Stimulated activated CD8-positive, alpha-beta memory T cell treated with anti-CD3 and anti-CD28 coated beads, Interleukin-2, amount 100 ng/mL, for 48 hours (primary cell): ENCODE results near the gene CPSF4L.

Experiments
- DNase-seq, 2 donors: peaks; one replicate each; pipeline ENCODE4 v3.0.0-alpha.2; 2020; ENCODE audit warnings: low read depth in 2 of 2

The CPSF4L gene

DNA sequence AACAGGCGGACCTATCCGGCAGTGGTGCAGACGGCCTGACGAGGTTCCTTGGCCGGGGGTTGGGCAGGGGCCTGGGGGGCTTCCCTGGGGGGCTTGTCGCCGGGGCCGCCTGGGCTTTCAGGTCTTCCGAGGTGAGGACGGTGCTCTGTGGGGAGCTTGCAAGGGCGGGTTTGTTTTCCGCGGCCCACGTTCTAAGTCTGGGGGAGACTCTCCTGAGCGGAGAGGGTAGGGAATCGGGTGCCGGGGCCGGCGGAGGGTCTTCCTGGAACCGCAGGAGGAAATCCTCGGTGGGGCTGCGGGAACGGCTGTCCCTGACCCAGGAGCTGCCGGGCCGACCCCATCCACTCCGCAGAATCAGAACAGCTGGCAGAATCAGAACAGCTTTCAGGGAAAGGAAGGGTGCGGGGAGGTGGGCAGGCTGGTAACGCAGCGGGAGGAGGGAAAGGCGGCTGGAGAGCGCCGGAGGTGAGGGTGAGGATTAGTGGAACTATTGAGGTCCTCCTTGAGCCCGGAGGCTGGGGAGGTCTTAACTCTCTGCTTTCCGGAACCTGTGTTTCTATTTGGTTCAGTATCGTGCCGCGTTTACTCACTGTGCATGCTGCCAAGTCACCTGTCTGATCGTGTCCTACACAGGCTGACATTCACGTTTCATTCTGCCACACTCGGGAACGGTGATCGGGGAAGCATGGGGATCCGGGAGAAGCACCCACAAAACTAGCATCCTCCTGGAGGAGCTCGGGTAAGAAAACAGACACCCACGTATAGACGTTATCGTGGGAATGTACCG is 28.9 kb downstream of the CPSF4L start:
- DNase-seq: peak in 1 of 2 donors; percentile 15

DNA sequence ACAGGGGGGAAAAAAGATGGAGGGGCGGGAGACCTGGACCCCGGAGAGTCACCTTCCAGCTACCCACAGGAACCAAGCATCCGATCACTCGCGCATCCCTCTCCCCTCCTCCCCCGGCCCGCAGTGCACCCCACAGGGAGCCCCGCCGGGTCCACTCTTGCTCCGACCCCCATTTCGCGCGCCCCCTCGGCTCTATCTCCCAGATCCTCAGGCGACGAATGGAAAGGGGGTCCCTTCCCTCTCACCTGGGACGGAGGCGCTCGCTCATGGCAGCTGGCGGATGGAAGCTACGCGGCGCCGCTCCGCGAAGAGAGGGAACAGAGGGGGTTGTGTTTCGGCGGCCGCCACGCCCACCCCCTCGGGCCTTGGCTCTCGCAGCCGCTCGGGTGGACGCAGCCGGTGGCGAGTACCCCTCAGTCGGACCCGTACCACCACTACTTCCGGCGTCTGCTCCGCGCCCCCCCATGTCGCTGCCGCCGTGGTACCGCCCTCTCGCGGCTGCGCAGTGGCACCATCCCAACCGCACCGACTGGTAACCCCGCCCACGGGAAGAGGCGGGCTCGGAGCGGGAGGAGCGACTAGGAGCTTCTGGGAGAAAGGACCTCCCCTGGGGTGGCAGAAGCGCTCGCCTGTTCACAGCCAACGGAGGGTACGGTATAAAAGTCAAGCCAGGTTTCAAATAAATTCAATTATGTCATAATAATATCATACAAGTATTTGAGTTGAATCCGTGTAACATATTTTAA is 29.7 kb downstream of the CPSF4L start:
- DNase-seq: peak; percentile 96

DNA sequence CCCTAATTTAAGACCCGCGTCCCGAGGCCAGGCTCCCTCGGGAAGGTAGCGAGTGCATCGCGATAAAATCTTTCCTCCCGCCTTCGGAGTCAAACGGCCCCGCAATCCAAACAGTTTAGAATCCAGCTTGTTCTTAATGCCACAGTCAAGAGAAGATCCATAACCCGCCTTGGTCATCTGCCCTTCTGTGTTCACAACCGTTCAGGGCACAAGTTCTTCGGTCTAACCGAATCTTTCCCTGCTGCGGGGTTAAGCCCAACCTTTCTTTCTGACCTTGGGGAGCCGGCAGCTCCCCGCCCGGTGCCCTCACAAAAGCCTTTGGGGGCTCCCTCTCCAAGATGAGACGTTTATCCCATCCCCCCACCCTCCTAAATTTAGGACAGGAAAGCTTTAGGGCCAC is 30.3 kb downstream of the CPSF4L start:
- no peak for DNase-seq

DNA sequence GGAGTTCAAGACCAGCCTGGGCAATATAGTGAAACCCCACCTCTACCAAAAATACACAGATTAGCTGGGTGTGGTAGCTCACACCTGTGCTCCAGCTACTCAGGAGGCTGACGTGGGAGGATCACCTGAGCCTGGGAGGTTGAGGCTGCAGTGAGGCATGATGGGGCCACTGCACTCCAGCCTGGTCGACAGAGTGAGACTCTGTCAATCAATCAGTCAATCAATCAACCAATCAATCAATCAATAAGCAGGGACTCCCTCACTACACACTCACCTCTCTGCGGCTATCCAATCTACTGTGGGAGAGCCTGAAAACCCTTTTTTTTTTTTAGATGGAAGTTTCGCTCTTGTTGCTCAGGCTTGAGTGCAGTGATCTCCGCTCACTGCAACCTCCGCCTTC is 31.6 kb downstream of the CPSF4L start:
- no peak for DNase-seq

DNA sequence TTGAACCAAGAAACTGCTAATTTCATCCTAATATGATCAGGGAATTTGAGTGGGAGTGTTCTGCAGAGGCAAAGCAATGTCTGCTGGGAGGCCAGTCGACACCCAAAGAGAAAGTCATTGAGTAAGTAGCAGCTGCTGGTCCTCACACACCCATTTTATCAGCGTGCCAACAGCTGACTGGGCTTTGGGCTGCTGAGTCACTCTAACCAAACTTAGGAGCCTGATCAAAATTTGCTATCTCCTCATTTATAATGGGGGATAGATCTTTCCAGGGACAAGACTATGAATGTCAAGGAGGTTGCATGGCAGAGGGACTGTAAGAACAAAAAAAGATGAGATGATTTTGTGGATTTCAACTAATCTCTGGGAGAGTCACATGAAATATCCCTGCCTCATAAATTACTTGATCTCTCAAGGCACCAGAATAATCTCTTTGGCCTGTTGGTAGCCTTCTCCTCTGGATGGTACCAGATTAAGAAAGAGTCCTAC is 32.9 kb downstream of the CPSF4L start:
- DNase-seq: no peak

DNA sequence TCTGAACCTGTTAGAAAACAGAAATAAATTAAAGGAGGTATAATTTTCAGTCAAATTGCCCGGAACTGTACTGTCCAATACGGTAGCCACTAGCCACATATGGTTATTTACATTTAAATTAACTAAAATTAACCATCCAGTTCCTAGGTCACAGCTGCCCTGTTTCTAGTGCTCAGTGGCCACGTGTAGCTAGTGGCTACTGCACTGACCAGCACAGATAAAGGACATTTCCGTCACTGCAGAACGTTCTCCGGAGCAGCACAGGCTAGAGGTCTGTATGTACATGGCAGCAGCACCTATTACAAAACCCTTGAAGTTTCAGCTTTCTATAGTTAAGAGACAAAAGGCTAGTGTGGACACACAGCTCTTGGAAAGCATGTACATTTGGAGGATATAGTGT is 33.7 kb downstream of the CPSF4L start:
- no peak for DNase-seq

DNA sequence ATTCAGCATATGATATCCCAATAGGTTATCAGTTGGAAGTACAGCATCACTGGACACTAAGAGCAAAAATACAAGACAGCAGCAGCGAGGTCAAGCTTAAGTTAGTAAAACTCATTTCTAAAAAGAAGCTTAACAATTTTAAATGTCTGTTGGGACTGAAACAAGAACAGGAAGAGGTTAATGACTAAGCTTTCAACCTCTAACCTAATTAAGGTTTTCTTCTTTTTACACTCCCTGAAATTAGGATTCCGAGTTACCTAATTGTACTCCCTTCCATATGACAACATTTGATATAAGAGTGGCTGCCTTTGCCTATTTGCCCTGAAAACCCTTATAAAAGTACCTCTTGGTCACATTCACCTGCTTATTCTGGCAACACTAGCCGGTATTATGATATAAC is 34.3 kb downstream of the CPSF4L start:
- no peak for DNase-seq

DNA sequence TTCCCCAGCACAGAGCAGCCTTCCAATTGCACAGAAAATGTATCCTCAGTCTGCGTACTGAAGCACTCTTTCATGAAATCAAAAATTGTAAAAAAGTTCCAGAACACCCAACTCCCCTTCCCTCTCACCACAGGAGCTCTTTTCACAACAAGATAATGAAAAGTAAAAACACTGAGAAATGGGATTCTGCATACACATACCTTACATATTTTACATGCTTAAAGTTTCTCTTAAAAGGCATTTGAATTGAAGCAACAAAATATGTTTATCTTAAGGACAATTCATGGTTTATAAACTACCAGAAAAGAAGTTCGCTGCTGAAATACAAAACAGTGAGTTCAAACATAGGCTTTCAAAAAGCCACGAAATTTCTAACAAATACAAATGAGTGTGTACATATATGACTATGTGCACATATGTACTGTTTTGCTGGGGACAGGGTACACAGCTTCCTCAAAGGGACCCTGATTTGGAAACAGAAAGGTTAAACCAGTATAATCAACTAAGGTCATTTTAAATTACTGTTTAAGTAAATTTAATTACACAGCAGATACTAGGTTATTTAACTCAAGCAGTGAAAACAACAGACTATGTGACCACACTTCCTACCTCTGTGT is 35.0 kb downstream of the CPSF4L start:
- DNase-seq: no peak

DNA sequence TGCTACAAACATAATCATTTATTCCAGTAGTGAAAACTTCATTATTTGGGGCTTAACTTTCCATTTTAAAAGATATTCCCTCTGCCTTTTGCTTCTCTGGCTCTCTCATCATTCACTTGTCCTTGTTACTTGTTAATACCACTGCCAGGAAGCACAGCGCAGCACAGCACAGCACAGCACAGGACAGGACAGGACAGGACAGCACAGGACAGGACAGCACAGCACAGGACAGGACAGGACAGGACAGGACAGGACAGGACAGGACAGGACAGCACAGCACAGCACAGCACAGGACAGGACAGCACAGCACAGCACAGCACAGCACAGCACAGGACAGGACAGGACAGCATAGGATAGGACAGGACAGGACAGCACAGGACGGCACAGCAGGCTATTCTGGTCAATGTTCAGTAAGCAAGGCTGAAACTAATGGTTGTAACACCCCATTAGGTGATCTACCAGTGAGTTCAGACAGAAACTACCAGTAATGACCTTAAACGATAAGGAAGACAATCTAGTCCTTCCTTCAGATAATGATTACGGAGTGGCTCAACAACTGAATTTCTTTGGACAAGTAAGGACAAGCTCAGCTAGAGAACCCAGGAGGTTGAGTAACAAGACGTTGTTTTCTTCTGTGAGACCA is 36.9 kb downstream of the CPSF4L start:
- no peak for DNase-seq

DNA sequence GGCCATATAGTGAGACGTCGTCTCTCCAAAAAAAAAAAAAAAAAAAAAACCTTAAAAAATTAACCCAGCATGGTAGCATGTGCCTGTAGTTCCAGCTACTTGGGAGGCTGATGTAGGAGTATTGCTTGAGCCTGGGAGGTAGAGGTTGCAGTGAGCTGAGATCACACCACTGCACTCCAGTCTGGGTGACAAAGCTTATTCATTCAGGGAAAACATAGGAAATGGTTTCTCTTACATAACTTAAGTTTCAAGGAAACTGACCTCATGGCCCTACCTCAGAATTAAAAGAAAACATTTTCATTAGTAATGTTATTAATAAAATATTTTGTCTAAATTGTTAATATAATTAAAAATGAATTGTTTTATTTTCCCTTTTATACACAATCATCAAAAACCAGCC is 37.4 kb downstream of the CPSF4L start:
- no peak for DNase-seq

DNA sequence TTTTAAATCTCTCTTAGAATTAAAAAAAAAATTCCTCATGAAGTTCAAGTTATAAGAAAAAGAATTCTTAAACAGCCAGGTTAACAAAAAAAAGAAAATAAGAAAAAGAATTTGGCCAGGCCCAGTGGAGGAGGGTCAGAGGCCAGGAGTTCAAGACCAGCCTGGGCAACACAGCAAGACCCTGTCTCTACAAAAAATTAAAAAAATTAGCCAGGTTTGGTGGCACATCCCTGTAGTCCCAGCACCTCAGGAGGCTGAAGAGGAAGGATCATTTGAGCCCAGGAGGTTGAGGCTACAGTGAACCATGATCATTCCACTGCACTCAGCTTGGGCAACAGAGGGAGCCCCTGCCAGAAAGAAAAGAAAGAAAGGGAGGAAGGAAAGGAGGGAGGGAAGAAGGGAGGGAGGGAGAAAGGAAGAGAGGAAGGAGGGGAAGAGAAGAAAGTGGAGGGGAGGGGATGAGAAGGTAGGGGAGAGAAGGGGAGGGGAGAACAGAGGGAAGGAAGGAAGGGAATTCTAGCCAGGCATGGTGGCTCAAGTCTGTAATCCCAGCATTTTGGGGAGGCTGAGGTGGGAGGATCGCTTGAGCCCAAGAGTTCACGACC is 38.0 kb downstream of the CPSF4L start:
- no peak for DNase-seq

DNA sequence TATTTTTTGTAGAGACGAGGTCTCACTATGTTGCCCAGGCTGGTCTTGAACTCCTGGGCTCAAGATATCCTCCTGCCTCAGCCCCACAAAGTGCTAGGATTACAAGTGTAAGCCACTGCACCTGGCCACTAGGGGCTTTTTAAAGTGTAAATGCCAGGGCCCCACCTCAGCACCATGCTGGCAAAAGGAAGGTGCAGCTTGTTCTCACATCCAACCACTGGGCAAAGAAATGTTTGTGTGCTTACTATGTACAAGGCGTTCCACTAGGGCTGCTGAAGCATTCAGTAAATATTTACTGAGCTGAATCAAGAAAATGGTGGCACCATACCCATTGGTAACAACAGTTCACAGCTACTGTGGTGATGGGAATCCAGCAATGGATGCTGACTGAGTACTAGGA is 46.2 kb downstream of the CPSF4L start:
- no peak for DNase-seq

DNA sequence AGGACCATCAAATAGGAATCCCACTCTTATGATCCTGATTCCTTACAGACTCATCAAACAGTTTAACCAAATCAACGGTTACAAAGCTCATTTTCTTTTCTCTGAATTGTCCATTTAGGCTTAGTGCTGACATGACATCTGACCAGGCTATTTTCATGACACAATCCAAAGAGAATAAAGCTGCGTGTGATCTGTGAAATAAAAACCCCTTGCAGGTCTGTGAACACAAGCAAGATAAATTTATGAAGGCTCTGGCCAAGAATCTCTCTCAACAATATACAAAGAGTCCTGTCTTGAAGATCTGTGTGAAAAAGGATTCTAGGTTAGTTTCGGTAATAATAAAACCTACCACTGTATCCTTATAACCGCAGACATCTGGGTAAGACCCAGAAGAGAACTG is 46.8 kb downstream of the CPSF4L start:
- no peak for DNase-seq

DNA sequence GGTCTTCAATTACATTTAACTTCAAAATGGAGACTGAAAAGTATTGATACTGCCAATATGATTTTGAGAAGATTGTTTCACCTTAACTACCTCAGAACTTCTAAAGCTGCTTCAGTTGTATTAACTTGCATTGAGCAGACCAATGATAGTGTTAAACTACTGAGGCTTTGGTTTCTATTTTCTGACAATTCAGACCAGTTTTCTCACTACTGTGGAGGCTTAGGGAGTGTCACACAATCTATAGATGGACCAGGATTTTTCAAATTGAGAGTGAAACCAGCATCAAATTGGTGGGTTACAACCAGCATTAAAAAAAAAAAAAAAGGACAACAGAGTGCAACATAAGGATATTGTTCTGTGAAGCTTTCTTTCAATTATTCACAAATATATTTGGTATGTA is 47.7 kb downstream of the CPSF4L start:
- no peak for DNase-seq

DNA sequence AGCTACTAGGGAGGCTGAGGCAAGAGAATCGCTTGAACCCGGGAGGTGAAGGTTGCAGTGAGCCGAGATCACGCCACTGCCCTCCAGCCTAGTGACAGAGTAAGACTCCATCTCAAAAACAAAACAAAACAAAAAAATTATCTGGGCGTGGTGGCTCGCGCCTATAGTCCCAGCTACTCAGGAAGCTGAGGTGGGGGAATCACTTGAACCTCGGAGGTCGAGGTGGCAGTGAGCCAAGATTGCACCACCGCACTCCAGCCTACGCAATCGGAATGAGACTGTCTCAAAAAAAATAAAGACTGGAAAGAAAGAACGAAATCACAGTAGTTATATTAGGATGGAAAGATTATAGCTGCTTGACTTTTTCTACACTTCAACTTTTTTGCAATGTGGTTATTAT is 49.9 kb downstream of the CPSF4L start:
- peak in 1 of 2 donors; percentile 52 for DNase-seq

DNA sequence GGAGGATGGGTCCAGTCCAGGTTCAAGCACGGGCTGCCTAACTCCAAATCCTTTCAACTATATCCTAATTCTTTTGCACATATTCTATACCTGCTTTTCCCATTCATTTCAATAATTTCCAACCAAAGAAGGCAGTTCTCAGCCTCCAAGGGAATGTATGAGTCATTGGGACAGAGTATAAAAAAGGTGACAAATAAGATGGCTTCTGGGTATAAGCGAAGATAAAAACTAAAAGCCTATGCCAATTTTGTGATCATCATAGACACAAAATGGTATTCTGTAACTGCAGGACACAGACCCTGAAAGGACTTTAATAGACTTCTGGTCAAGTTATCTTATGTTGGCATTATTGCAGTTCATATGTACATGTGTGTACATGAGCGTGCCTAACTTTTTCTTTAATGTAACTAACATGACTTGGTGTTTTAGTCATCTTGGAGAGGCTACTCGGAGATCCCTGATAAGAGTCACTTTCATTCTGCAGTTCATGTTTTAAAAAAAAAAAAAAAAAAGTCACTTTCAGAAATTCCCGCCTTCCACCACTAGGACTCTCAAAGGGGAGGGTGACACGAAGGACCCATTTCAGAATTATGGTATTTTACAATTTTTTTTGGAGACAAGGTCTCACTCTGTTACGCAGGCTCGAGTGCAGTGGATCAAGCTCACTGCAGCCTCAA is 51.5 kb downstream of the CPSF4L start:
- DNase-seq: no peak

DNA sequence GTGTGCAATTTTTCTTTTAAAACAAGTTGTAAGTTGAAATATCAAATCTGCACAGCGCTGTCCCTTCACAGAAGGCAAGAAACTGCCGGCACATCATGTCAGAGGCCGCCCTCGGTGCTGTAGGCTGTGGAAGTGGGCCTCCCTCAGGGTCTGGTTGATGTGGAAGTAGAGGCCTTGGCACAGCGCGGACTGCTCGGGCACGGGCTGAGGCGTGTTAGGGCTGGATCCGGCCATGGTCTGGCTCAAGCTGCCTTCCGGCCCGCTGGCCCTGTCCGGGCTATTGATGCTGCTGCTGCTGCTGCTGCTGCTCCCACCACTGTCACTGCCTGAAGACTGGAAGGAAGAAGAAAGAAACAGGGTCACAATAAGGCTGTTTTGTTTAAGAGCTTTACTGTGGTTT is 52.2 kb downstream of the CPSF4L start:
- DNase-seq: no peak

DNA sequence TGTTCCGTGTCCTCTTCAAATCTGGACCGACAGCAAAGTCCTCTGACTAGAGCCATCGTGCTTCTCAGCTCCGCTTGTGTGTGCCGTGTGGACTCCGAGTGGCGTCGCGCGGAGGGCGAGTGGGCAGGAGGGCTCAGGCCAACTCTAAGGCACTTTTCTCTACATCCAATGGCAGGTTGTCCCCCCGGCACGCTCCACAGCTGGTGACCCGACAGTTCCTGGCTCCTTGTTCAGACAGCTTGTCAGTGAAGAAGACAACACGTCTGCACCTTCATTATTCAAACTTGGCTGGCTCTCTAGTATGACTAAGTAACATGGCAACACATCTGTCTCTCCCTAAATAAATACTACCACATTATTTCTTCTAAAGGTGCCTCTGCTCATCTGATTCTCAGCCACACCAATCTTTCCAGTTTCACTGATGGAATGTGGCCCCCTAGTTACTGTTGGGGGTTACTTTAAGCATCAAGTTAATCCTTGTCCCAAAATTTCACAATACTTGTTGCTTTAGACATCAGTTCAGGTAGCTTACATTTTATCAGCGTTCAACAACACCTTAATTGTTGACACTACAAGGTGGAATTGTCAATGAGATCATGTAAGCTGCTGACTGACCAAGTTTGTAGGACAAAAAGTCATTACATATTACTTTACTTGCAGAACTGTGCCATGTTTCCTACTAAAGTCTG is 53.4 kb downstream of the CPSF4L start:
- no peak for DNase-seq

DNA sequence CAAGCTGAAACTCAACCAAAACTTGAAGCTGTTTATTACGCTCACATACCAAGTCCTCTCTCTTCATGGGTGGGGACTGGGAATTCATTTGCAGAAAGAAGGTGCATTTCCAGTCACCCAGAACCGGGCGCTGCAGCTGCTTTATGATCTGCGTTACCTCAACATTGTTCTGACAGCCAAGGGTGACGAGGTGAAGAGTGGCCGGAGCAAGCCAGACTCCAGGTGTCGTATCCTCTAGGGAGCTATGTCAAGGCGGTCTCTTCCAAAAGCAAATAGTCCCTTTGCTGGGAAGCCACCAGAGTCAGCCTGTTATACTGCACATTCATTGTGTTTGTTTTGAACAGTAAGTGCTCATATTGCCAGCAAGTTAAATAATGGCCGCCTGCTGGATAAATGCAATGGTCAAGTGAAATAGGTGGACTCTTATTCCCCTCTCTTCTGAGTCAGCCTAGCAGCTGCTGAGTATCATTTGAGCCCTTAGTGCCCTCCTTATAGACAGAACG is 56.2 kb downstream of the CPSF4L start:
- DNase-seq: no peak

DNA sequence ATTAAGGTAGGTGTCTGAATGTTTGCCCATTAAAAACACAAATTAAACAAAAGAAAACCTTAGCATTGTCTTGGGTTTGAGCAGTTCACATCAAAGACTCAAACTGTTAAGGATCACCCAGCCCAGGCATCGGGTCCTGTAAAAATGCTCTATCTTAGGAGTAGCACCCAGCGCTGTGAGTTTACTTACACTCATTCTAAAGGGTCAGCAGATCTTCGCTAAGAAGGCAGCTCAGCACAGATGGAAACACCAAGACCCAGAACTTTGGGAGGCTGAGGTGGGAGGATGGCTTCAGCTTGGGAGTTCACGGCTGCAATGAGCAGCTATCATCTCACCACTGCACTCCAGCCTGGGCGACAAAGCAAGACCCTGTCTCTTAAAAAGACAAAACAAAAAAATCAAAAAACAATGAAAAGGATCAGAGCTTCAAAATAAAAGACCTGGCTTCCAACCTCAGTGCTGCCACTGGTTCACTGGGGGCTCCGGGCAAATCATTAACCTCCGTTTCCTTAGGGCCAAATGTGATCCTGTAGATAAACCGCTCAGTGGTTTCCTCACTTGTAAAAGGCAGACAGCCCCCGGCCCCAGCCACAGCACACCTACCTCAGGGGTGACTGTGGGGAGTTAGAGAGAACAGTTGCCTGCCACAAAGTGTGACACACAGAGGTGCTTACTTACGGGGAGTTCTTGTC is 57.7 kb downstream of the CPSF4L start:
- DNase-seq: no peak
